HG03045 (cell line): ENCODE results near the gene SH3GL3.

Experiments
- ATAC-seq: cut with Tn5 transposase; IDR thresholded peaks from one replicate; pipeline ENCODE4 v1.9.1; 2021; ENCODE audit warnings: mild to moderate bottlenecking, moderate library complexity; ENCODE audit not compliant: unreplicated experiment

The SH3GL3 gene

GRCh38 chr15:83565138-83565537 lies 118.0 kb downstream of the SH3GL3 start:
- no peak for ATAC-seq

- no peak for ATAC-seq
Observed at GRCh38 chr15:83565553-83566159, 118.5 kb downstream of the SH3GL3 start.

- no peak for ATAC-seq
Observed at GRCh38 chr15:83567318-83567717, 120.2 kb downstream of the SH3GL3 start.

- no peak for ATAC-seq
Observed at GRCh38 chr15:83569341-83569740, 122.2 kb downstream of the SH3GL3 start.

GRCh38 chr15:83570756-83571155 lies 123.6 kb downstream of the SH3GL3 start:
- no peak for ATAC-seq

- ATAC-seq = no peak
Observed at GRCh38 chr15:83571820-83572707, 124.9 kb downstream of the SH3GL3 start.

GRCh38 chr15:83574345-83574744 lies 127.2 kb downstream of the SH3GL3 start:
- no peak for ATAC-seq

GRCh38 chr15:83578691-83579090 lies 131.6 kb downstream of the SH3GL3 start:
- ATAC-seq = no peak

- ATAC-seq = no peak
Observed at GRCh38 chr15:83581381-83581780, 134.2 kb downstream of the SH3GL3 start.

- ATAC-seq = no peak
Observed at GRCh38 chr15:83582381-83582780, 135.2 kb downstream of the SH3GL3 start.

GRCh38 chr15:83585601-83586335 lies 138.6 kb downstream of the SH3GL3 start:
- no peak for ATAC-seq

- no peak for ATAC-seq
Observed at GRCh38 chr15:83587091-83587490, 139.9 kb downstream of the SH3GL3 start.

GRCh38 chr15:83588441-83588840 lies 141.3 kb downstream of the SH3GL3 start:
- no peak for ATAC-seq

GRCh38 chr15:83592370-83593040 lies 145.4 kb downstream of the SH3GL3 start:
- no peak for ATAC-seq

GRCh38 chr15:83595191-83595590 lies 148.1 kb downstream of the SH3GL3 start:
- no peak for ATAC-seq

GRCh38 chr15:83598031-83598430 lies 150.9 kb downstream of the SH3GL3 start:
- no peak for ATAC-seq

GRCh38 chr15:83602021-83602420 lies 154.9 kb downstream of the SH3GL3 start:
- ATAC-seq = no peak

- ATAC-seq = no peak
Observed at GRCh38 chr15:83604549-83604948, 157.4 kb downstream of the SH3GL3 start.

GRCh38 chr15:83605111-83605945 lies 158.2 kb downstream of the SH3GL3 start:
- ATAC-seq = no peak

- no peak for ATAC-seq
Observed at GRCh38 chr15:83610132-83610531, 163.0 kb downstream of the SH3GL3 start.
